Cerebellar nuclear complex (tissue), 1 donor: ENCODE measurements around the gene BRF1.

ENCODE experiments used
- DNase-seq, 2 experiments: peaks; one replicate each; lab custom pipeline; 2025; lab: John Stamatoyannopoulos, UW

BRF1 gene

GRCh38 chr14:105193916-105194782, 106.7 kb downstream of the BRF1 start:
- no peak for DNase-seq

DNA sequence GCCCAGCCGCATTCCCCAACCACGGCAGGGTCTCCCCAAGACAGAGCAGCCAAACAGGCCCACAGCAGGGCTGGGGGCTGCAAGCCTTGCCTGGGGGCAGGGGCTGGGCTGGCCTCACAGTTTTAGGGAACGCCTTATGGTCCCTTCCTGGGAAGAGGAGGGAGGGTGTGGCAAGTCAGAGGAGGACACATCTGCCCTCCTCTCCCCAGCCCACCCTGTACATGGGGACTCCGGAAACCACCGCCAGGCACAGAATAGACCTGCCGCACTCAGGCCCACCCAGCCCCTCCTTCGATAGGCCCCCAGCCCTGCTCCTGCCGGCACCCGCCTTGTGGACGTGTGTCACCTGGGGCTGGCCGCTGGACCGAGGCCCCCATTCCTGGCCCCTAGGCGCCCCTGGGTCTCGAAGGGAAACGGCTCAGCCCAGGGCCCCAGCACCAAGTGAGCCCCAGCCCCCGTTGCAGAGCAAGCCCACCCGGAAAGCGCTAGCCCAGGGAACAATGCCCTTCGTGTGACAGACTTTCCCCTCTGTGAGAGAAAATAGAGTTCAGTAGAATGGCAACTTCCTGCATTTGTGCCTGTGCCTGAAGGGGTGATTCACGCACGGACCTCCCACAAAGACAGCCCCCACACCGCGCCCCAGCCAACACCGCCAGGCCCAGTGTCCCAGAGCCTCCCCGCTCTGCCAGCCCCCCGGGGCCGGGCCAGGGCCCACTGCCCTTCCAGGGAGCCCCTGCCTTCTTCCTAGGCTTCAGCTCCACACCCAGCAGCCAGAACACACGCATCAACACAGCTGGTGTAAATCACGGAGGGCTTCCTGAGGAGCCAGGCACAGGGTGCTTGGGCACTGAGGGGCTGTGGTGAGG, 107.7 kb downstream of the BRF1 start:
- DNase-seq = no peak

DNA sequence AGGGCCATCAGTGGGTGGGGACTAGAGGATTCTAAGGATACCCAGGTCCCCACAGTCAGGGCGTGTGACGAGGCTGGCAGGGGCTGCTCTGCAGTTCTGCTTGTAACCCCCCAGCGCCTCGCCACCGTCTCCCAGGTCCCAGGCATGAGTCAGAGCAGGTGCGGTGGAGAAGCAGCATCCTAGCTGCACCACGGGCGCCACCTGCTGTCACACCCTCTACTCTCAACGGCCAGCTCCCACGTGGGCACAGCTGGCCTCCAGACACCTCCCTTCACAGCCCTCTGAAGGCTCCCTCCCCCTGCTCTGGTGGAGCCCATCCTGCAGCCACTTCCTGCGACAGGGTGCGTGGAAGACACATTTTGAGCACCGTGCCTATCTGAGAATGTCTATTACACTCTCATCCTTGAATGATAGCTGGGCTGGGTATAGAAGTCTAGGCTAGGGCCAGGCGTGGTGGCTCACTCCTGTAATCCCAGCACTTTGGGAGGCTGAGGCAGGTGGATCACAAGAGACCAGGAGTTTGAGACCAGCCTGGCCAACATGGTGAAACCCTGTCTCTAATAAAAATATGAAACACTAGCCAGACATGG, 112.8 kb downstream of the BRF1 start:
- no peak for DNase-seq

- no peak for DNase-seq
Measured at GRCh38 chr14:105187116-105187515, 113.7 kb downstream of the BRF1 start.

- no peak for DNase-seq
Measured at GRCh38 chr14:105185973-105186372, 114.8 kb downstream of the BRF1 start.

GRCh38 chr14:105185001-105185400, 115.8 kb downstream of the BRF1 start:
- DNase-seq = no peak

DNA sequence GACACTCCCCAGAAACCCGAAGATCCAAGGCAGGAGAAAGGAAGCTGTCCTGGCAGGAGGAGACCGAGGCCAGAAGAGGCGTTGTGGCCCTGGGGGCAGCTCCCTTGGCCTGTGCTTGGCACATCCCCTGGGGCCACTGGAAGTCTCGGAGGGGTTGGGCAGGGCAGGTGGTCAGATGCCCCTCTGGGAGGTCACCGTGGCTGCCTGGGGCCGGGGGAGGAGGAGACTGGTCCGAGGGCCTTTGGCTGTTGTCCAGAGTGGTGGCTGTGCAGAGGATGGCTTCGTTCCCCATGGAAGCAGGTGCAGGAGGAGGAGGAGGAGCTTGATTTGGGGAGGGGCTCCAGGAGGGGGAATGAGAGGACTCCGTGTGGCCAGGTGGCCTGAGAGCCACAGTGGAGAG, 116.3 kb downstream of the BRF1 start:
- no peak for DNase-seq

GRCh38 chr14:105182296-105183020, 118.3 kb downstream of the BRF1 start:
- DNase-seq = no peak

DNA sequence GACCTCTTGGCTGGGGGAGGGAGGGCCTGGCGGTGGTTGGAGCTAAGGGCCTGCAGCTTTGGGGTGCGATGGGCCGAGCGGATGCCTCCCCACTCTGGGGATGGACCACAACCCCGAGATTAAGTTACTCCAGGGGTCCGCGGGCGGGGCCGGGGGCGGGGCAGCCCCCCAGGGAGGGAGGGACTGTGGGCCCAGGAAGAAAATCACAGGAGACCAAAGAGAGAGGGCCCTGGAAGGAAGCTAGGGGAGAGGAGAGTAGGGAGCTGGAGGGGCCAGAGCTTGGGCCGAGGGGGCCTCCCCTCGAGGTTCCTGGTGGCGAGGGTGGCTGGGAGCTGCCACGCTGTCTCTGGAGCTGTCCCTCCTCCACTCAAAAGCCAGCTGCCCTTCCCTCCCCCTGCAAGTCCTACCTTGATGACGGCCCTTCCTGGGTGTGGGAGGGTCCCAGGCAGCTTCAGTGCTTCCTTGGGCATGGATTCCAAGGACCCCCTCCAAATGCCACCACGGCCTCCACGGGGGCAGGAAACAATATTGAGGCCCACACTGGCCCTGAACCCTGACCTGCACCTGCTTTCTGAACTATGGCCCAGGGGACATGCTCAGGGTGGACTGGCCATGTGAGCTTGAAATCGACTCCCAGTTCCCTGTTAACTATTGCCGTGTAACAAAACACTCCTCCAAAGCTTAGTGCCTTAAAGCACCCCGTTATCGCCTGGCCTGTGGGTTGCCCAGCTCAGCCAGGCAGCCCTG, 119.1 kb downstream of the BRF1 start:
- no peak for DNase-seq

- DNase-seq = no peak
Measured at GRCh38 chr14:105180592-105181548, 119.9 kb downstream of the BRF1 start, which contains the start of gene NUDT14. Gene NUDT14 (minus strand): TSS chr14:105181312. CDS start chr14:105181209, 103 bp downstream.

- DNase-seq = no peak
Measured at GRCh38 chr14:105179191-105179590, 121.6 kb downstream of the BRF1 start.

- no peak for DNase-seq
Measured at GRCh38 chr14:105178868-105179140, 122.0 kb downstream of the BRF1 start.

GRCh38 chr14:105178069-105178867, 122.5 kb downstream of the BRF1 start:
- DNase-seq = no peak

DNA sequence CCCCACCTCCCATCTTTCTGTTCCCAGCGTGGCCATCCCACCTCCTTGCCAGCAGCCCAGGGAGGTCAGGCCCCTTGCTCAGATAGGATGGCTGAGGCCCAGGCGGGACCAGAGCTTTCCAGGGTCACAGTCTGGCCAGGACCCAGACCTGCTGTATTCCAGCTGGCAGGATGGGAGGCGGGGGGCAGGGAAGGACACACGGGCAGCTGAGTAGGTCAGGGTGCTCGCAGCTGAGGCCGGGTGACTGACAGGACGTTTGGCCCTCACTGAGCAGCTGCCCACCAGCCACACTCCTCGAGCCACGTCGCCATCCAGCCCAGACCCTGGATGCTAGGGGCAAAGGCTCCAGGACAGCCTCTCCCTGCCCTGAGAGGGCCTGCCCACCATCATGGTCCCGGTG, 123.7 kb downstream of the BRF1 start:
- DNase-seq = no peak

GRCh38 chr14:105176513-105176912, 124.3 kb downstream of the BRF1 start:
- no peak for DNase-seq

DNA sequence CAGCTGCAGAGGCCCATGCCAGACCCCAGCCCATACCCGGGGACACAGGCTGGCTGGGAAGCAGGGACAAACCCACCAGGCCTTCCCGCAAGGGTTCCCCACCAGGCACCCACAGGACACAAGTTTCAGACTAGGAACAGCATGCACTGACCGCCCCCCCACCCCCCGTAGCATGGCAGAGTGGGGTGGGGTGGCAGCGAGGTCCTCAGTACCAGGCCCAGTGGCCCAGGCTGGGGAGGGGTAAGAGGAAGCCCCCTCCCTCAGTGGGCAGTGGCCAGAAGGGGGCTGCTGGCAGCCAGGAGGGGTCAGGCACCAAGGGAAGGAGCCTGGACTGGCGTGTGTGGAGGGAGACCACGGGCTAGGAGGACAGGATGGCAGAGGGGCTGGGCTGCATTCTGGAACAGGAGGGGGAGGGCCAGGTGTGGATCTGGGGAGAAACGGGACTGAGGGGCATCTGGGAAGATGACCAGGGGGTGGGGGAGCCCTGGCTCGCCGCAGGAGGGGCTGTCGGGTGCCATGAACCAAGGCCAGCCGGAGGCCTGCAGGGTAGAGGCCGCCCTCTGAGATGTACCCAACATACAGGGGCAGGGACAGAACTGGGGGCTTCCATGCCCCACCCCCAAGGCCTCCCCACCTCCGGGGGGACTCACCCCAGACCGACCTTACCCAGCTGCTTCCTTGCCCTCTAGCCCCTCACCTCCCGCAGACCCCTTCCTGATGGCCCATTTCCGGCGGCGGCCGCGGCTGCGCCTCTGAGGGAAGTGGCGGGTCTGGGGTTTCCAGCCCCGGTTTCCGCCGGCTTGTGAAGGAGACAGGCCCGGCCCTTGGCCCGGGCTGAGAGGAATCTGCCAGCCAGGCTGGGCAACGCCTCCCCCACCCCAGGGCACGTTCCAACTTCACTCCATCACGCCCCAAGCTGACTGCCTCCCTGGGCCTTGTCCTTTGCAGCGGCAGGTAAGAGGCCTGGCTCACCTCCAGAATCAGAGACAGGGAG, 126.6 kb downstream of the BRF1 start:
- no peak for DNase-seq

DNA sequence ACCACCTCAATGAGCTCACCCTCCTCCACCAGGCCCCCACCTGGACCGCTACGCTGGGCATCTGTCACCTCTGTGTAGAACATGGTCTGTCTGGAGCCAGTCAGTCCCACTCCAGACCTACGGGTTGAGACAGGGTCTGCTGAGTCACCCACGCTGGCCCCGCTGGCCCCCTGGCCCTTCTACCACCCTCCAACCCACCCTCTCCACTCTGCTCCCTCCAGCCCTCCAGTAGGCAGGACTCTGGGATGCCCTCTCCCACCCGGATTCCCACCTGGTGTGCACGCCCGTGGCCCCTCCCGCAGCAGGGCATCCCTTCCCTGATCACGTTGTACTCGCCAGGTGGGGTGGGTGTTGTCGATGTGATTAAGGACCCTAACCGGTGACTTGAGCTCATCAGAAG, 127.7 kb downstream of the BRF1 start:
- DNase-seq = no peak

DNA sequence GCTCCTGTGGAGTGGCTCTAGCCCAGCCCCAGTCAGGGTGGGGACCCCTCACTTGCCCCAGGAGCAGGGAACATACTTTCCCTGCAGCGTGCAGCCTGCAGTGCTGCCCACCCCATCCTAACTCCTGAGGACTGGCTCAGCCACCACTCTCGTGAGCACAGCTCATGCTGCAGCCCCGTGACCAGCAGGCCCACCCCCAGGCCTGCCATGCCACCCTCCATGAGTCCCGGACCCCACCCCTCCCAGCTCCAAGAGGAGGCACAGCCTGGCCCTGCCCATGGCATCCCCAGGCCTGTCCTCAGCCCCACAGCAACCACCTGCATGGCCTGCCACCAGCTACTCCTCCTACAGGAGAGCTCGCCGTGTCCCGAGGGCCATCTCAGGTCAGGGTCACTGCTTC, 128.3 kb downstream of the BRF1 start:
- DNase-seq = no peak
